GM08714 (cell line): ENCODE data around the gene TADA1.

ENCODE experiments used
- H3K4me3 ChIP-seq: fragments of 200-500 bp; sonication (Bioruptor generic); 2 replicates; pipeline ENCODE4 v1.5.1; 2014; ENCODE audit warnings: mild to moderate bottlenecking, low read length, inconsistent platforms
- ZNF274 ChIP-seq: IDR thresholded peaks from 2 replicates; pipeline ENCODE4 v1.6.1; 2012; ENCODE audit warnings: mild to moderate bottlenecking, low read depth, low read length

The TADA1 gene

GRCh38 chr1:166875734-166876539 is at the start of gene TADA1:
Gene TADA1 (minus strand): TSS chr1:166876264. CDS start chr1:166876233, 31 bp downstream.
- no peak for TF ChIP-seq ZNF274
- H3K4me3 ChIP-seq = peak within 1 kb of the TSS; percentile 98

DNA sequence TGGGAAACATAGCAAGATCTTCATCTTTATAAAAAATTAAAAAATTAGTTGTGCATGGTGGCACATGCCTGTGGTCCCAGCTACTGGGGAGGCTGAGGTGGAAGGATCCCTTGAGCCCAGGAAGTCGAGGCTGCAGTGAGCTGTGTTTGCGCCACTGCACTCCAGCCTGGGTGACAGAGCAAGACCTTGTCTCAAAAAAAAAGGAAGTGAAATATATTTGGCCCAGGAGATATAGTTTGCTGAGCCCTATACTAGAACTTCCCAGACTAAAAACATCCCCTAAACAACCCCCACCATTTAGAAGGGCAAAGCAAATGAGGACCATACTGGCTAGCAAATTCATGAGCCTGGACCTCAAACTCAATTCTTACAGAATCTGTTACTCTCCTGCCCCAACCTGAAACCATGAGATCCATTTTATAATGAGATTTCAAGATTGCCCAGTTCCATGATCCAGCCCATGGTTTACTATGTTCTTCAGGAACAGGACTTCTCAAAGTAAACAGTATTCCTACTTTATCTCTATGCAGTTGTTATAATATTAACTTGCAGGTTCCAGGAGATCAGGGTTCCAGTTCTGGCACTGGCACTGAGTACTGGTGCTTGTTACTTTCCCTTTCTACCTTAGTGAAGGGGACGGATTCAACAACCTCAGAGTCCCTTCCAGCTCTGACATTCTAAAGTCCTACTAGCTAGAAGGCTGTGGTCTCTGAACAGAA is 48.9 kb upstream of the TADA1 start:
- no peak overlapping the region; the same call in 1 of the 2 replicates for H3K4me3 ChIP-seq

GRCh38 chr1:166920561-166921475 is 44.8 kb upstream of the TADA1 start:
- H3K4me3 ChIP-seq = peak overlapping the region; percentile 32; the same call in 1 of the 2 replicates
- no peak for TF ChIP-seq ZNF274

More for the DNA sequence above, 48.9 kb upstream of the TADA1 start:
- no peak for TF ChIP-seq ZNF274

DNA sequence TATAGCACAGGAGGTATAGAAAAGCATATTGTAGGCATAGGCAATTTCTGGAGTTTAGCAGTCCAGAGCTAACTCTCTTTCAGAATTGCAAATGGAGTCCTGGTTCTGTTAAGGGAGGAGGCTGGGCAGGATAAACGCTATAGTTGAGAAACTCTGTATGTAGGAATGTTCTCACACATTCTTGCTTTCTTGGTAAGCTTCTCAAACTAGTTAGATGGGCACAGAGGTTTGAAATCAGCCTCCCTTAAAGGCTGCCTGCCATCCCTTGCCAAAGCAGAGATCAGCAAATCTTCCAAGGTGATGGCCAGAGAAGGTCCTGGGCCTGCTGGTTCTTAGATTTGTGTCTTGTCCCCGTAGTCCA is 42.9 kb upstream of the TADA1 start:
- no peak overlapping the region for H3K4me3 ChIP-seq
- TF ChIP-seq ZNF274 = no peak

DNA sequence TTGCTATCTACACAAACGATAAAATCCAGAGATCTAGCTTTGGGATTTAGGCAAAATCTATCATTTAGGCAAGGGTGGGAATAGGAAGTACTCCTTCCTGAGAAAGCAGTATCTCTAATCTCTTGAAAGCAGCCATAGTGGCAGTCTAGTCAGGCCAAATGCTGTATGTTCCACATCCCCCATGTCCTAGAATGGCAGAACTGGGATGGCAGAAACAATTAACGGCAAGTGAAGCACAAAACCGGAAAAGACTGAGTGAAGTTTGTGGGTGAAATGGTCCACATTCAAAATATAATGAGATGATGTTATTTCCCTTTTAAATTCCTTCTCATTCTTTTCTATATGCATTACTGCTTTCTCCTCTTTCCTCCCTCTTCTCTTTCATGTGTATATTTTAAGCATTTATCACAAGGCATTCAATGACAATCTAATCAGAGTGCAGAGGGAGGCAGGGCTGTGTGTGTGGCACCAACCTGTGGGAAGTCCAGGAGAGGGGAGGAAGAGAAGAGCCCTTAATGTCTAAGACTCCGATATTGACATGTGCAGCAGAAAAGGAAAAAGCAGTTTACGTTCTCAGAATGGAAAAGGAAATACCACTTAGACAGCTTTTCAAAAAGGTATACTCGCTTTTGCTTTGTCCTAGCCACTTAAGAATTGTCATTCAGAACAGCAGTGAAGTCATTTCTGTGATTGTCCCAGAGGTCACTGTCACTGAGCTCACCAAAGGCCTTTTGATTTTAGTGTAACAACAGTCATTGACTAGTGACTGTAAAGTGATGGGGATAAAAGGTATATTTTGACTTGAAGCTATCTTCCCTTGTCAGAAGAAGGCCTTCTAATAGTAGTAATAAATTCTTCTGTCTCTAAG is 42.3 kb upstream of the TADA1 start:
- no peak for TF ChIP-seq ZNF274

DNA sequence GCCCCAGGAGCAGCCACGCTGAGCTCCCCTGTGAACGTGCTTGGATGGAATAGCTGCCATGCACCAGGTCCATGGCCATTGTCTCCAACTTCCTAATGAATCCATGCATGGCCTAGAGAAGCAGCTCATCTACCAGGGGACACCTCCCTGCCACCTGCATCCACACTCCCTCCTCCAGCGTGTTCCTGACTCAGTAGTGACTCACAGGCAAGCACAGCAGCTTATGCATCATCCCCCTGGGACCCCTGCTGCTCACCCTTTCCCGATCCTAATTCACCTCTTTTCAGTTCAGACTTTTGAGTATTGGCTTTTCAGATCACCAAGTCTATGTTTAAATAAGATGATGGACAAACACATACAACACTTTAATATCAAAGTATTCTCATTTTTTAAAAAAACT is 39.9 kb upstream of the TADA1 start:
- TF ChIP-seq ZNF274 = no peak
- H3K4me3 ChIP-seq = no peak overlapping the region

More for the DNA sequence above, 42.3 kb upstream of the TADA1 start:
- no peak overlapping the region for H3K4me3 ChIP-seq

DNA sequence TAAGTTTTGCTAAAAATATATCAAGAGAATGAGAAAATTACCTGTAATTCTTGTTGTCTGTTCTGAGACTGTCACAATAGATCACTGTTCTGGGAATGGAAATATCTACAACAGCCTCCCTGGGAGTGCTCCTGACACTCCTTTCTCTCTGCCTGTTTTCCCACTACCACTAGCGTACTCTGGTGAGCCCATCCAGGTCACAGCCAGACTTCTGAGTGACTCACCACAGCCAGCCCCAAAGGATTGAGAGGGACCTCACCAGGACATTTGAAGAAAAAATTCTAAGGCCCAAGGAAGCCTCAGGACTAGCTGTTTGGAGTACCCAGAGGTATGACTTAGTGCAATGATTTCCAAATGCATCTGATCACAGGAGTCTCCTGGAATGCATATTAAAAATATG is 39.0 kb upstream of the TADA1 start:
- H3K4me3 ChIP-seq = no peak overlapping the region
- no peak for TF ChIP-seq ZNF274

GRCh38 chr1:166914111-166914510 is 38.0 kb upstream of the TADA1 start:
- no peak overlapping the region for H3K4me3 ChIP-seq
- no peak for TF ChIP-seq ZNF274

DNA sequence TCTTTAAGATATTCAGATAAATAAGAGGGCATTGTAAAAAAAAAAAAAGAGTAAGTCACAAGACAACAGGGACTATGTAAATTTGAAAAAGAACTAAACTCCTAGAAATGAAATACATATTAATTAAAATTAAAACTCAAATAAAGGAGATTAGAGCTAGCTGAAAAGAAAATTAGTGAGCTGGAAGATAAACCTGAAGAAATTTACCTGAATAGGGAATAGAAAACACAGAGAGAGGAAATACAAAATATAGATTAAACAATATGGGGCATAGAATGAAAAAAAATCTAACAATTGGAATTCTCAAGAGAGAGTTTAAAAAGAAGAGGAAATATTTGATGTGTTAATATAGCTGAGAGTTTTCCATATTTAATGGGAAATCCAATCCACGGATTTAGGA is 35.6 kb upstream of the TADA1 start:
- H3K4me3 ChIP-seq = no peak overlapping the region
- TF ChIP-seq ZNF274 = no peak

- TF ChIP-seq ZNF274 = no peak
- H3K4me3 ChIP-seq = no peak overlapping the region
Observed at GRCh38 chr1:166910396-166910994, 34.4 kb upstream of the TADA1 start.

DNA sequence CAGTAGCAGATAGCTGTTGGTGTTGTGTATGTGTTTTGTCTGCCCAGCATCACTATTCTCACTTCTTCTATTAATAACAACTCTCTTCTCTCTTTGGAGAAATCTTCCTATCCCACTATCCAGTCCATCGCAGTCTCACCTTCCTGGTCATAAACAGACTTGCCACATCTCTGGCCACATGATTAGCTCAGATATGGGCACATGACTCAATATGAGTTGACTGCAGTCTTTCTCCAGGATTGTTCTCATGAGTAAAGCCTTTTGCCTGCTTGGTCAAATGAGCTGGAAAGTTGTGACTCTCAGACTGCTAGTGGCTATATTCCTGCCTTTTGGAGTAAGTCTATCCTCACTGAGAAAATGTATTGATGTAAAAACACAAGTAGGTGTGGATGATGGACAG is 32.9 kb upstream of the TADA1 start:
- TF ChIP-seq ZNF274 = no peak
- no peak overlapping the region for H3K4me3 ChIP-seq

GRCh38 chr1:166907763-166908162 is 31.7 kb upstream of the TADA1 start:
- no peak for TF ChIP-seq ZNF274
- no peak overlapping the region for H3K4me3 ChIP-seq

DNA sequence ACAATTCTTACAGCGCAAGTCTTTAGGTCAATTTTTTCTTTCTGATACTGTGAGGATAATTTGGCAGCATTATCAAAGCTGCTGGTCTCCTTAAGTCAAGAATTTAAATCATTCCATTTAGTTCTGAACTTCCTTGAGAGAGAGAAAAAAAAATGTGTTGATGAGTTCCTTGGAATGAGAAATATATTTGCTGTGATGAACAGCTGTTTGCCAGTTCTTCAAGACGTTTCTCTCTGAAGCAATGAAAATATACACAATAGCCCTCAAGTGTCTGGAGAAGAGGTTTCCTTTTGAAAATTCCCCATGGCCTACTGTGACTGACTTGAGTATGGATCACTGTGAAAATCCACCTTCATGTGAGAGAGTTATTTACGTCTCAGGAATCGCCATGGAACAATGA is 31.0 kb upstream of the TADA1 start:
- no peak for TF ChIP-seq ZNF274
- no peak overlapping the region for H3K4me3 ChIP-seq

GRCh38 chr1:166906647-166907046 is 30.6 kb upstream of the TADA1 start:
- no peak overlapping the region for H3K4me3 ChIP-seq
- no peak for TF ChIP-seq ZNF274
